Measurements from ENCODE around the gene ELMO2. TPM values are rescaled to one million over a fixed set of nuclear protein-coding genes. Genes with fewer than 3 reads are reported as not detected.

Gene ELMO2
- total and polyA plus RNA-seq, 2 of the 4 experiments (the other 2 are of a cell fraction), result 29.2 to 52.7 TPM

DNA sequence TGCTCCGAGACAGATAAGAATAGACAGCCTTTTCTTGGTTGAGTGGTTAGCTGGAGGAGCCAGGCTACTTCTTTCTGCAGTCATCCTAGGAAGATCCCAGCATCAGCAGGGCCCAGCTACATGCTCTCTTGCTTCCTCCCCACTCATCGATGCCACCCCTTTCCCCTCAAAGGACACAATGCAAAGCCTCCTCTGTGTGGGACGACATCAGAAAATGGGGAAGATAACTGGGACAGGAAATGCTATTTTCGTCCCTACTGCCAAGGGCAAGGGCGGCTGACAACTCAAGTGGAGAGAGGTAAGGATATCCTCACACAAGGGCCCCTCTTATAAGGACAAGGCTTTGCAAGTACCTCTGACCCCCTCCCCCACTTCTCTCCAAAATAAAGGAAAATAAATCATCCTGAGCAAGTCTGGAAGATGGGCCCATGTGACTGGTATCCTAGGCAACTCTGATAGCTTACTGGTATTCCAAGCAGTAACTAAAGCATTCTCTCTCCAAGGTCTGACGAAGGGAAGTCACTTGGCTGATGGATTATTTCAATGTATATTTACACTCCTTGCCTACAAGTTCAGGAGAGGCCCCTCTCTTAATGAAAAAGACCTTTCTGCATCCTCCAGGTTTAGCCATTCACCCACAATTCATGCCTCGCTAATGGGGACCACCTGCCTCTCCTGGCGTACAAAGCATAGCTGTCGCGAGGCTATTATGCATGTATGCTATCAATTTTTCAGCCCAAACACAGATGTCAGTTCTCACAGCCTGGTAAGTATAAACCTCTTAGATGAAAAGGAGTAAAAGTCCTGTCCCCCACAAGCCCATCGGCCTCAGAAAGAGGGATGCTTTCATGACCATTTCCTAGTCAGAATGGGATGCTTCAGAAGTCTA is 11.3 kb downstream of the ELMO2 start:
- peaks cover 12% of the 10 kb centered on the region for H3K9me1 ChIP-seq (ENCODE audit: insufficient read depth, low read length)
- no peak overlapping the region for H3K18ac ChIP-seq (ENCODE audit: low read depth, low read length)
- H4K5ac ChIP-seq (ENCODE audit: low read depth, low read length), result no peak overlapping the region
- H2BK20ac ChIP-seq (ENCODE audit: low read depth, low read length), result no peak overlapping the region
- CTCF ChIA-PET, result no interaction called here
- no peak overlapping the region for H3K4ac ChIP-seq (ENCODE audit: low read depth, low read length)
- no TSS peak for BruUV-seq (replicated peaks)
- WGBS, 2 experiments (ENCODE audit: extremely low coverage in 2 of 2, insufficient read length in 1 of 2), result 43% methylated on average over 1 of the region's 11 CpGs; no CpG with 5 or more reads in 1 of the 2 experiments
- H3K36me3 ChIP-seq (ENCODE audit: control insufficient read depth, insufficient read depth, low read length), result peaks cover 38% of the 10 kb centered on the region
- peaks cover 16% of the 10 kb centered on the region for H4K20me1 ChIP-seq (ENCODE audit: insufficient read depth, low read length)
- no peak for DNase-seq
- H2BK5ac ChIP-seq (ENCODE audit: low read depth, low read length, poor library complexity, severe bottlenecking), result no peak overlapping the region
- no peak overlapping the region for H3K27ac ChIP-seq (ENCODE audit: insufficient read depth, low read length)
- no peak overlapping the region for H2AK5ac ChIP-seq (ENCODE audit: low read depth, low read length)
- peaks cover 26 to 52% of the 10 kb centered on the region in 2 experiments for H3K79me1 ChIP-seq (ENCODE audit: low read depth in 1 of 2, low read length in 2 of 2)
- H3K9me3 ChIP-seq (ENCODE audit: control insufficient read depth, insufficient read depth, low read length), result no peaks in the 10 kb centered on the region
- no peak overlapping the region for H2BK120ac ChIP-seq (ENCODE audit: low read depth, low read length)
- in situ Hi-C loops (cut with MboI; ENCODE audit: low sequenced_read_pairs), result no loop called here
- dilution Hi-C loops (cut with HindIII; ENCODE audit: low sequenced_read_pairs, unreplicated experiment), result no loop called here
- intact Hi-C loops (cut with micrococcal nuclease), result no loop called here
- H3K4me1 ChIP-seq (ENCODE audit: control insufficient read depth, insufficient read depth, low read length), result peaks cover 3% of the 10 kb centered on the region
- TF ChIP-seq NFE2L2 (IDR thresholded peaks at IDR 0.05; ENCODE audit: low read depth, low read length), result no peak
- TF ChIP-seq BHLHE40 (IDR thresholded peaks at IDR 0.05; ENCODE audit: low read depth, low read length), result no peak
- no peak for TF ChIP-seq MXI1 (IDR thresholded peaks at IDR 0.05; ENCODE audit: borderline replicate concordance, low read depth, low read length)
- no peak overlapping the region for H4K91ac ChIP-seq (ENCODE audit: insufficient read depth, low read depth, low read length)
- POLR2A ChIA-PET (ENCODE audit: unreplicated experiment), result no interaction called here
- no peak overlapping the region for H3K4me3 ChIP-seq (ENCODE audit: insufficient read depth, low read depth, low read length)
- H3K27me3 ChIP-seq (ENCODE audit: control insufficient read depth, insufficient read depth, low read length), result no peaks in the 10 kb centered on the region
- no peak overlapping the region for H3K56ac ChIP-seq (ENCODE audit: extremely low read depth, insufficient read depth, low read length)
- no peak overlapping the region for H3K14ac ChIP-seq (replicated peaks; ENCODE audit: low read depth, low read length)
- no peak overlapping the region for H2AFZ ChIP-seq (replicated peaks; ENCODE audit: low read length, poor library complexity)
- no peak overlapping the region for H3K9ac ChIP-seq (ENCODE audit: low read depth, low read length)
- no peak for ATAC-seq (ENCODE audit: low read depth)
- H3K23ac ChIP-seq (ENCODE audit: low read depth, low read length), result no peak overlapping the region
- H4K8ac ChIP-seq (ENCODE audit: low read depth in 2 of 2, low read length in 2 of 2), result no peak overlapping the region
- no peak overlapping the region for H2BK15ac ChIP-seq (ENCODE audit: low read depth, low read length)
- H2AK9ac ChIP-seq (replicated peaks; ENCODE audit: low read depth, low read length, poor library complexity), result peak overlapping the region; percentile 39
- H3K4me2 ChIP-seq (ENCODE audit: low read depth, low read length), result no peak overlapping the region
